ENCODE data around the gene GSE1. TPM values are rescaled to one million over a fixed set of nuclear protein-coding genes. Genes with fewer than 3 reads are reported as not detected.

Gene GSE1
- total and polyA plus RNA-seq, 2 of the 13 experiments (the other 11 are each of a cell fraction or from before 2014, with no cell fraction given), result 16.1 to 31.2 TPM

DNA sequence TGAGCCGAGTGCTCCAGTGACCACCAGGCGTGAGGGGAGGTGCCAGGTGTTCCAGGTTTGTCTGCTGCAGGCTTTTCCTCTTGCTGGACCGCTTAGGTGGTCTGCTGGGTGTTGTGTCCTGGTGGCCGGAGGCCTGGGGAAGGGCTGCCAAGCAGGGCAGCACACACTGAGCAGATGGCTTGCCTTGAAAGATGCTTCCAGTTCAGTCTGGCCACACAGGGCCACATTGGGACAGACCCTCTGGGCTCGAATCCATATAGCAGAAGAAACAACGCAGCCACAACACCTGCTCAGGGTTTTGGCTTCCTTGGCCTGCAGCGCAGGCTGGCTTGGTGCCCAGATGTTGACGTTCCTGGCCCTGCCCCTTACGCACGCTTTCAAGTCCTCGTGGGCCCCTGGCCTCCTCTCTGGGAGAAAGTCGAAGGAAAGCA, 50.8 kb downstream of the GSE1 start:
- Histone ChIP-seq H3K9me3 (ENCODE audit: low read length) (no peaks in the 10 kb centered on the region), H4K20me1 (ENCODE audit: insufficient read depth, low read length) (peaks cover 12% of the 10 kb centered on the region), H3K79me2 (ENCODE audit: insufficient read depth, low read length) (no peaks in the 10 kb centered on the region), H3K9ac (ENCODE audit: insufficient read depth, low read depth, low read length) (no peak overlapping the region), H3K36me3 (replicated peaks in 1 of 2; ENCODE audit: control insufficient read depth in 1 of 2, insufficient read depth in 2 of 2, low read length in 2 of 2) (peaks cover 64 to 96% of the 10 kb centered on the region in 2 experiments), H2AFZ (ENCODE audit: low read length) (no peak overlapping the region), H3K4me1 (ENCODE audit: insufficient read depth, low read length) (no peaks in the 10 kb centered on the region), H3K27me3 (ENCODE audit: control insufficient read depth in 1 of 2, insufficient read depth in 2 of 2, low read length in 2 of 2) (no peaks in the 10 kb centered on the region), H3K4me3 (replicated peaks in 1 of 3; ENCODE audit: insufficient read depth in 1 of 3, low read depth in 2 of 3, low read length in 3 of 3) (no peak overlapping the region), H3K4me2 (ENCODE audit: low read depth, low read length) (no peak overlapping the region), H3K27ac (ENCODE audit: extremely low read length, insufficient read depth, low read length) (no peak overlapping the region)
- WGBS (ENCODE audit: low lambda C conversion rate), result 98% methylated on average over 11 of the region's 12 CpGs
- ATAC-seq, result no peak
- peak; percentile 69 for TF ChIP-seq AGO2 (optimal IDR thresholded peaks at IDR 0.05; ENCODE audit: low read depth, low read length)
- TF ChIP-seq ZNF672 (CRISPR knock-in tag; IDR thresholded peaks at IDR 0.05), result 0 out of 2 replicates have a peak, but pooled peaks have one; percentile 36
- TF ChIP-seq RELA (CRISPR knock-in tag; IDR thresholded peaks at IDR 0.05), result no peak
- TF ChIP-seq ZFP62 (CRISPR knock-in tag; IDR thresholded peaks at IDR 0.05), result no peak
- TF ChIP-seq TGIF2 (CRISPR knock-in tag; IDR thresholded peaks at IDR 0.05), result no peak
- TF ChIP-seq ZNF280B (CRISPR knock-in tag; IDR thresholded peaks at IDR 0.05; ENCODE audit: borderline replicate concordance), result 0 out of 2 replicates have a peak, but pooled peaks have one; percentile 28
- TF ChIP-seq NR2C2 (CRISPR knock-in tag; IDR thresholded peaks at IDR 0.05; ENCODE audit: borderline replicate concordance), result no peak
- intact Hi-C loops (cut with micrococcal nuclease; ENCODE audit: unreplicated experiment) (no loop called here), in situ Hi-C loops (cut with HindIII; ENCODE audit: extremely low pct_ligation_motif_present, low pct_unique_long_range_greater_than_20kb) (no loop called here)
- ChIA-PET POLR2A (no interaction called here), CTCF (ENCODE audit: low intra/inter-chr PET ratio, low total read pairs) (no interaction called here)
- FAIRE-seq, result no peak
- DNase-seq (ENCODE audit: low spot score), result no peak
- BruUV-seq (replicated peaks), result no TSS peak
